Lung (tissue), 12 donors: ENCODE data around the gene C10orf95. TPM values are rescaled to one million over a fixed set of nuclear protein-coding genes. Genes with fewer than 3 reads are reported as not detected.

ENCODE experiments used
- ATAC-seq: fragments of 200-7000 bp; cut with Tn5 transposase; one replicate; pipeline ENCODE4 v1.9.1; 2020; ENCODE audit warnings: moderate number of reproducible peaks; ENCODE audit not compliant: insufficient read depth, low FRiP score
- DNase-seq, 3 donors: peaks; one replicate each; pipeline ENCODE4 v3.0.0-alpha.2; 2013 to 2017
- H3K27ac ChIP-seq, 2 donors: one replicate each; pipeline ENCODE4 v1.5.1; 2013; ENCODE audit warnings: mild to moderate bottlenecking in 2 of 2, moderate library complexity in 2 of 2, control low read depth in 1 of 2, inconsistent platforms in 1 of 2, low read depth in 1 of 2, low read length in 1 of 2
- H3K27me3 ChIP-seq, 3 donors: one replicate each; pipeline ENCODE4 v1.5.1; 2013; ENCODE audit warnings: low read length in 2 of 3; ENCODE audit not compliant: control insufficient read depth in 3 of 3, insufficient read depth in 3 of 3
- H3K36me3 ChIP-seq, 4 donors: one replicate each; pipeline ENCODE4 v1.5.1; 2013; ENCODE audit warnings: low read length in 4 of 4, mild to moderate bottlenecking in 1 of 4, moderate library complexity in 1 of 4; ENCODE audit not compliant: control insufficient read depth in 4 of 4, insufficient read depth in 4 of 4
- H3K4me1 ChIP-seq, 5 donors: one replicate each; pipeline ENCODE4 v1.5.1; 2013; ENCODE audit warnings: low read length in 5 of 5, mild to moderate bottlenecking in 2 of 5, moderate library complexity in 1 of 5; ENCODE audit not compliant: control insufficient read depth in 5 of 5, insufficient read depth in 5 of 5
- H3K4me3 ChIP-seq: one replicate; pipeline ENCODE4 v1.5.1; 2013; ENCODE audit warnings: mild to moderate bottlenecking, control low read depth, moderate library complexity
- H3K9ac ChIP-seq, 2 donors: one replicate each; pipeline ENCODE4 v1.5.1; 2013; ENCODE audit warnings: low read length in 2 of 2, control low read depth in 1 of 2; ENCODE audit not compliant: insufficient read depth in 1 of 2
- H3K9me3 ChIP-seq, 4 donors: one replicate each; pipeline ENCODE4 v1.5.1; 2013; ENCODE audit warnings: low read length in 3 of 4, mild to moderate bottlenecking in 1 of 4, moderate library complexity in 1 of 4; ENCODE audit not compliant: control insufficient read depth in 4 of 4, insufficient read depth in 3 of 4
- WGBS, 2 donors: extraction: QIAGEN DNeasy Blood & Tissue Kit; methylation state at CpG; one replicate each; pipeline ENCODE4 v1.1.7; 2013; 5-methylcytosine and 5-hydroxymethylcytosine counted together
- polyA plus RNA-seq, 2 donors: library from polyadenylated mRNA; stranded (reverse); fragments of 200-250 nt; gene quantifications; one replicate each; pipeline ENCODE4 v1.2.1, GENCODE V29; 2013
- total RNA-seq, 2 donors: library from RNA; depleted of rRNA in 1 of 2; stranded (reverse); fragments of >200 nt in 1 of 2; gene quantifications; one replicate each; pipeline ENCODE4 v1.2.1, GENCODE V29; 2014 to 2021
- TF ChIP-seq, protein P1 (sequence below): IDR thresholded peaks from 2 replicates; pipeline ENCODE4 v1.5.1; 2012; ENCODE audit warnings: mild to moderate bottlenecking; ENCODE audit errors: control extremely low read depth, extremely low read depth
- donor health status: control.
- donor health status: control.
- donor health status: Bipolar disorder and iron deficiency.
- donor health status: healthy.
- donor health status: DM: yes; HTN: yes; CAD: no.

The C10orf95 gene
- total and polyA plus RNA-seq, 4 donors, result 3.9 to 20.4 (median 6.2) TPM

GRCh38 chr10:102480396-102480795, 29.1 kb upstream of the C10orf95 start:
- Histone ChIP-seq H3K9ac (no peak overlapping the region), H3K36me3 (peaks cover 30 to 63% (median 35%) of the 10 kb centered on the region in 4 donors), H3K4me3 (no peak overlapping the region), H3K9me3 (no peaks in the 10 kb centered on the region), H3K27ac (no peak overlapping the region), H3K4me1 (peaks cover 0 to 2% (median 0%) of the 10 kb centered on the region in 5 donors), H3K27me3 (no peaks in the 10 kb centered on the region)
- DNase-seq, result no peak
- TF ChIP-seq, protein P1, sequence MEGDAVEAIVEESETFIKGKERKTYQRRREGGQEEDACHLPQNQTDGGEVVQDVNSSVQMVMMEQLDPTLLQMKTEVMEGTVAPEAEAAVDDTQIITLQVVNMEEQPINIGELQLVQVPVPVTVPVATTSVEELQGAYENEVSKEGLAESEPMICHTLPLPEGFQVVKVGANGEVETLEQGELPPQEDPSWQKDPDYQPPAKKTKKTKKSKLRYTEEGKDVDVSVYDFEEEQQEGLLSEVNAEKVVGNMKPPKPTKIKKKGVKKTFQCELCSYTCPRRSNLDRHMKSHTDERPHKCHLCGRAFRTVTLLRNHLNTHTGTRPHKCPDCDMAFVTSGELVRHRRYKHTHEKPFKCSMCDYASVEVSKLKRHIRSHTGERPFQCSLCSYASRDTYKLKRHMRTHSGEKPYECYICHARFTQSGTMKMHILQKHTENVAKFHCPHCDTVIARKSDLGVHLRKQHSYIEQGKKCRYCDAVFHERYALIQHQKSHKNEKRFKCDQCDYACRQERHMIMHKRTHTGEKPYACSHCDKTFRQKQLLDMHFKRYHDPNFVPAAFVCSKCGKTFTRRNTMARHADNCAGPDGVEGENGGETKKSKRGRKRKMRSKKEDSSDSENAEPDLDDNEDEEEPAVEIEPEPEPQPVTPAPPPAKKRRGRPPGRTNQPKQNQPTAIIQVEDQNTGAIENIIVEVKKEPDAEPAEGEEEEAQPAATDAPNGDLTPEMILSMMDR, result no peak
- ATAC-seq, result no peak
- WGBS, 2 donors, result 89 to 93% methylated on average over 9 of the region's 9 CpGs

GRCh38 chr10:102479651-102480050, 28.3 kb upstream of the C10orf95 start:
- H3K4me1 ChIP-seq, result peaks cover 0 to 2% (median 0%) of the 10 kb centered on the region in 5 donors
- no peak overlapping the region for H3K4me3 ChIP-seq
- H3K9ac ChIP-seq, result no peak overlapping the region
- no peaks in the 10 kb centered on the region for H3K9me3 ChIP-seq
- TF ChIP-seq, protein P1, result no peak
- no peaks in the 10 kb centered on the region for H3K27me3 ChIP-seq
- DNase-seq (no peak), ATAC-seq (no peak)
- peak overlapping the region in 1 of 2 donors; percentile 20 for H3K27ac ChIP-seq
- H3K36me3 ChIP-seq, result peaks cover 27 to 55% (median 29%) of the 10 kb centered on the region in 4 donors

- peak; percentile 26 to 76 (median 32) for DNase-seq
- no peaks in the 10 kb centered on the region for H3K27me3 ChIP-seq
- no peak overlapping the region for H3K4me3 ChIP-seq
- peaks cover 2 to 37% (median 8%) of the 10 kb centered on the region in 4 donors for H3K36me3 ChIP-seq
- H3K9ac ChIP-seq, result no peak overlapping the region
- TF ChIP-seq, protein P1, result no peak
- peak; percentile 44 for ATAC-seq
- H3K4me1 ChIP-seq, result peaks cover 0 to 2% (median 0%) of the 10 kb centered on the region in 5 donors
- H3K9me3 ChIP-seq, result no peaks in the 10 kb centered on the region
- 64 to 69% methylated on average over 9 of the region's 9 CpGs for WGBS, 2 donors
- peak overlapping the region in 1 of 2 donors; percentile 64 for H3K27ac ChIP-seq
Measured at GRCh38 chr10:102476466-102477141, 25.3 kb upstream of the C10orf95 start.
